GM19239 (cell line): Measurements from ENCODE around the gene PYROXD2.
"Not testable (repeated sequence)": the region's sequence is repeated elsewhere in the genome, so short reads cannot be mapped to it uniquely, and the experiment has no call there.

Source experiments
- DNase-seq: peaks from one replicate; pipeline ENCODE4 v3.0.0; 2011; ENCODE audit warnings: low spot score; ENCODE audit not compliant: insufficient read length
- FAIRE-seq: peaks from 2 replicates; lab custom pipeline; 2011; peaks lifted over from hg19 to GRCh38; lab: Jason Lieb, UNC

Gene PYROXD2

GRCh38 chr10:98396096-98397063, 18.6 kb downstream of the PYROXD2 start:
- DNase-seq (no peak), FAIRE-seq (no peak)

GRCh38 chr10:98394851-98395440, 20.0 kb downstream of the PYROXD2 start:
- no peak for DNase-seq

GRCh38 chr10:98391578-98391991, 23.4 kb downstream of the PYROXD2 start:
- no peak for DNase-seq
- FAIRE-seq, result no peak

More at GRCh38 chr10:98394851-98395440, 20.0 kb downstream of the PYROXD2 start:
- no peak for FAIRE-seq

DNA sequence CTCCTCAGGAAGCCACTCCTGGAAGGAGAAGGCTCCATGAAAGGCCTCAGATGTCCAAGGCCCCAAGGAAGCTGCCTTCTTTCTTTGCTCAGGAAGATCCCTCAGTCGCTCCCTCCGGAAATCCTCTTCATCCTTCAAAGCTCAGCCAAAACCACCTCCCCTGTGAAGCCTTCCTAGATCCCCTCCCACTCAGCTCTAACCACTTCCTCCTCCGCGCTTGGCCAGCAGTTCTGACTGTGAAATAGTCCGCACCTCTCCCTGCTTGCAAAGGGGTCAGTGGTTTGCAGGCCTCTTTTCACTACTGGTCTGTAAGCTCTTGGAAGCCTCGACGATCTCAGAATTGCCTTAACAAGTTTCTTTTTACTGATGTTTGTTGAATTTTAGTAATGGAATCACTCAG, 23.9 kb downstream of the PYROXD2 start:
- no peak for DNase-seq

DNA sequence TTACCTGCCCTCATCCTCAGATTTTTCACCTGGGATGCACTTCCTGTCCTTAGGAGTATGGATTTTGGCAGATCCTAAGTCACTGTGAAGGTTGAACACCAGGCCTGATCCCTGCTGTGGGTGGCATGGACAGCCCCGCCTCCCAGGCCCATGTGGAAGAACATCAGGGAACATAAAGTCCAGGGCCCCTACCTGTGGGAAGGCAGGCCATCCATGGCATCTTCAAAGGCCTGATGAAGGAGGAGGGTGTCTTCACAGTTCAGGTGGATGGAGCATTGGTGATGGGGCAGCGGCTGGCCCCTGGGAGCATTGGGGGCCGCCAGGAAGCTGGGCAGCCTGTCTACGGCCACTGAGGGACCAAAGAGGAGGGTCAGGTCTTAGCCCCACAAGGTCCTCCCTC, 24.6 kb downstream of the PYROXD2 start:
- no peak for DNase-seq
- no peak for FAIRE-seq

More for the DNA sequence above, 23.9 kb downstream of the PYROXD2 start:
- FAIRE-seq, result no peak

DNA sequence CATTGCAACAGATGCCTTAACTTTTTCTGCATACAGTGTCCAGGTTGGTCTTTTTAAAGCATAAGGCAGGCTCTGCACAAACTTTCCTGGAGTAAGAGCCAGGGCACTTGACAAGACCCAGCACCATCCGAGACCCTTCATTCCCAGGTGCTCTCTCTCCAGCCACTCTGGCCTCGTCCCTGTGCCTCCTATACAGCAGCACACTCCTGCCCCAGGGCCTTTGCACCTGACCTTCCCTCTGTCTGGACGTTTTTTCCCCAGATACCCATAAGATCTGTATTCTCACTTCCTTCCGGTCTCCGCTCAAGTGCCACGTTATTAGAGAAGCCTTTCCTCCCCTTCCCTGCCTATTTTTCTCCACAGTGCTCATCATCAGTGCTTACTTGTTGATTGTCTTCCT, 25.6 kb downstream of the PYROXD2 start:
- DNase-seq (no peak), FAIRE-seq (no peak)

- FAIRE-seq (no peak), DNase-seq (no peak)
These were observed 26.8 kb downstream of the PYROXD2 start for GRCh38 chr10:98388101-98388655.

GRCh38 chr10:98384531-98385133, 30.4 kb downstream of the PYROXD2 start:
- DNase-seq (no peak), FAIRE-seq (no peak)

GRCh38 chr10:98383869-98384268, 31.1 kb downstream of the PYROXD2 start:
- no peak for DNase-seq
- no peak for FAIRE-seq

- FAIRE-seq, DNase-seq: not testable (repeated sequence)
These were observed 31.8 kb downstream of the PYROXD2 start for GRCh38 chr10:98383134-98383667.

DNA sequence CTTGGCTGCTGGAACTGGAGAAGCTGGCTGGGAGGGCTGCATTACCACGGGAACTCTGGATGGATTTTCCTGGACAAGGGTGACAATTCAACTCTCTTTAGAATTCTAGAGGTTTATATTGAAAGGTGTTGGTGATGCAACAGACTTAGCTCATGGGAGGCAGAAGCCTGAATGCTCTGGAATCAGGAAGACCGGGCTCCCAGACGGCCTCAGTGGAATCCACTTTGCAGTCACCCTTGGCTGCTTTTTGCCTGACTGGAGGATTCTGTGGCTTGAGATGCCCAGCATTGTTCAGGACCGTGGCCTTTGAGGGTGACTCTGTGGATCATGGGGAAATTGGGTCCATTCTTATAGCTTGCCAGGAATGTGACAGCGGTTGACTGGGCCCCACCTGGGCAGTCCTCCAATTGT, 32.3 kb downstream of the PYROXD2 start:
- FAIRE-seq, result no peak
- no peak for DNase-seq

- DNase-seq, result no peak
- FAIRE-seq, result no peak
These were observed 34.3 kb downstream of the PYROXD2 start for GRCh38 chr10:98380493-98381339.

- FAIRE-seq (no peak), DNase-seq (no peak)
These were observed 36.3 kb downstream of the PYROXD2 start for GRCh38 chr10:98378722-98379121.

GRCh38 chr10:98377536-98377935, 37.4 kb downstream of the PYROXD2 start:
- DNase-seq, result no peak

GRCh38 chr10:98377001-98377400, 38.0 kb downstream of the PYROXD2 start:
- DNase-seq, result no peak
- no peak for FAIRE-seq

More at GRCh38 chr10:98377536-98377935, 37.4 kb downstream of the PYROXD2 start:
- FAIRE-seq, result no peak

GRCh38 chr10:98376485-98376884, 38.5 kb downstream of the PYROXD2 start:
- DNase-seq (no peak), FAIRE-seq (no peak)

DNA sequence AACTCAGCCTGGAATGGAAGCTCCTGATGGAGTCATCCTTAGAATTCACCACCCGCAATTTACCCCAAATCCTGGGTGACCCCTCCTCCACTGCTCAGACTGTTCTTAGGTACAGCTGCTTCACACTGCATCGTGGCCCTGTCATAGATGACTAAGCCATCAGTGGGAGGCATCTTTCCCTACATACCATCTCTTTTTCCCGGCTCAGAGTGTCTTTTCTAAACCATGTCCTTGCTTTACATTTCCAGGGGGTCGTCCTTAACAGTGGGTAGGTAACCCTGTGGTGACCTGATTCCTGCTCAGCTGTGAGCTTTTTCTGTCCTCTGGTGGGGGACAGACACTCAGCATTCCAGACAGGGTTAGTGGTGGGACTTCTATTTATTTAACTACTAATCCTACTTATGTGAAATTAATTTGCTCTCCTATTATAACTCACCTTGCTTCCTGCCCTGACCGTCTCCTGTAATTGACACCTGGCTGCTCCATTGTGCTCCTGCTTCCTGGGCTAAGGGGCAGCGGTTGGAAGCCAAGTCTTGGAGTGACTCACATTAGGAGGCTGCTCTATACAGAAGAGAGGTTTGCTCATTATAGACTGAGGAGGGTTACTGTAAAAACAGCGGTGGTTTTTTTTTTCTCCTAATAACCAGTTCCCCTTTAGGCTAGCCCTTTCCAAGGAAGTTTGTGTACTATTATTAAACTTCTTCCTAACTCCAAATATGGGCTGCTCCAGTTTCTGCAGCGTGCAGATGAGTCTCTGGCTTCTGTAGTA, 40.6 kb downstream of the PYROXD2 start:
- DNase-seq (no peak), FAIRE-seq (no peak)

DNA sequence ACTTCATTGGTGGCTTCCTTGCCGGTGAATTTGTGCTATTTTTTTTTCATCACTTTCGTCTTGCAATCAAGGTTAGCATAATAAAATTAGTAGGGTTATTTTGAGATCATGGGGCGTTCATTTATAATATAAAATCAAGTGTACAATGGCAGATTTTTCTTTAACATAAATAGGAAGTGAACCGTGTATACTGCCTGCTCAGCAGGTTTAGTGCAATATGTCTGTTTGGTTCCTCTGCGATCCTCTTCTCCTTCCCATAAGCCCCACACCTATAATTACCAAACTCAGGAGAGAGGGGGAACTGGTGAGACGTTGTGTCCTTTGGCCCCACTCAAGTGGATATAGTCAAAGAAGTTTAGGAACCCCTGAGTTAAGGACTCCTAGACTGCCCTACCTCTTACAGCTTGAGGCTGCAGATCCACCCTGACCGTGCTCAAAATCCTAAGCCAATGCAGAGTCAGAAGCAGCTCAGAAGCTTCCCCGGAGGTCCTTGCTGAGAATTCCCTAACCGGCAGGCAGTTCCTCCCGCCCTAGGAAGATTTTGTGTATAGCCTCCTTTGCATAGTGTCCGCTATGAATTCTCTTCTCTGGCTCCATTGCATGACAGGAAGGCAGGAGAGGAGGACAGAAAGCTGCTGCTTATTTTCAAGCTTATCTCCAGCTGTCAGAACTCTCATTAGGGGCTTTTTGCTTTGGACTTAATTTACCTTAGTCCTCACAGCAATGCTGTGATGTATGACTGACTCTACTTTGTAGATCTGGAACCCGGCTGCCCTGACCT, 41.5 kb downstream of the PYROXD2 start:
- DNase-seq, result no peak
- FAIRE-seq, result no peak
